PFSK-1 (cell line): ENCODE data around the gene RGL3.

Experiments used
- POLR2AphosphoS5 ChIP-seq: IDR thresholded peaks from 2 replicates; pipeline ENCODE4 v1.6.1; 2012; ENCODE audit warnings: low read depth, mild to moderate bottlenecking, control low read depth, low read length, moderate library complexity
- TF ChIP-seq, protein P1 (sequence below), 2 experiments: IDR thresholded peaks; 2 replicates each; pipeline versions ENCODE4 v1.6.1 to v1.8.0; 2011 to 2012; ENCODE audit warnings: low read depth in 2 of 2, low read length in 2 of 2, control low read depth in 1 of 2, inconsistent platforms in 1 of 2, mild to moderate bottlenecking in 1 of 2, moderate library complexity in 1 of 2; ENCODE audit not compliant: insufficient read depth in 1 of 2

DNA sequence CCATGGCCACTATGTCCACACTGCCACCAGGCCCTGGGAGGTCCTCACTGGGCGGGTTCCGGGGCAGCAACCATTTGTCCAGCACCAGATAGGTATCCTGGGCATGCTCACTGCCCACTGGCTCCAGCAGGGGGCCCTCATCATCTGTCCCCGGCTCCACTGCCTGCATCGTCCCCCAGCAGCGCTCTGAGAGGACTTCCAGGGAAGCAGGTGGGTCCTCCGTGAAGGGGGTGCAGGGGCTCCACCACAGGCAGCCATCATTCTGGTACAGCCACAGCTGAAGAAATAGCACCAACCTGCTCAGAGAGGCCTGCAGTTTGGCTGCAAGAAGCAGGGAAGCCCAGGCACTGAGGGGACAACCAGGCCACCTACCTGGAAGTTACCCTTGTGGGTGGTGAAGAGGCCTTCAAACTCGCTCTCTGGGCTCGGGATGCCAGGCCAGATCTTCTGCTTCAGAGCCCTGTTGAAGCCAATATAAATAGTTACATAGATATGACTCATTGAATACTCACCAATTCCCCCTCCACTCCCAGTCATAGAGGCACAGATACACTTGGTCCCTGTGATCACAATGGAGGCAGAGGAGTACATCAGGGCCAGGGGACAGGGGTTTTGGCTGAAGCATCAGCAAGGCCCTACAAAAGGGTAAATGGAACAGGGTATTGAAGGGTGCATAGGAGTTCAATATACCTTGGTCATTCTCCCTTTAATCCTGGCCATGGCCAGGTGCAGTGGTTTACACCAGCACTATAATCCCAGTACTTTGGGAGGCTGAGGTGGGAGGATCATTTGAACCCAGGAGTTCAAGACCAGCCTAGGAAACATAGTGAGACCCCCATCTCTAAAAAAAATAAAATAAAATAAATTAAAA lies 40.6 kb downstream of the RGL3 start:
- TF ChIP-seq POLR2AphosphoS5: no peak
- TF ChIP-seq, protein P1, sequence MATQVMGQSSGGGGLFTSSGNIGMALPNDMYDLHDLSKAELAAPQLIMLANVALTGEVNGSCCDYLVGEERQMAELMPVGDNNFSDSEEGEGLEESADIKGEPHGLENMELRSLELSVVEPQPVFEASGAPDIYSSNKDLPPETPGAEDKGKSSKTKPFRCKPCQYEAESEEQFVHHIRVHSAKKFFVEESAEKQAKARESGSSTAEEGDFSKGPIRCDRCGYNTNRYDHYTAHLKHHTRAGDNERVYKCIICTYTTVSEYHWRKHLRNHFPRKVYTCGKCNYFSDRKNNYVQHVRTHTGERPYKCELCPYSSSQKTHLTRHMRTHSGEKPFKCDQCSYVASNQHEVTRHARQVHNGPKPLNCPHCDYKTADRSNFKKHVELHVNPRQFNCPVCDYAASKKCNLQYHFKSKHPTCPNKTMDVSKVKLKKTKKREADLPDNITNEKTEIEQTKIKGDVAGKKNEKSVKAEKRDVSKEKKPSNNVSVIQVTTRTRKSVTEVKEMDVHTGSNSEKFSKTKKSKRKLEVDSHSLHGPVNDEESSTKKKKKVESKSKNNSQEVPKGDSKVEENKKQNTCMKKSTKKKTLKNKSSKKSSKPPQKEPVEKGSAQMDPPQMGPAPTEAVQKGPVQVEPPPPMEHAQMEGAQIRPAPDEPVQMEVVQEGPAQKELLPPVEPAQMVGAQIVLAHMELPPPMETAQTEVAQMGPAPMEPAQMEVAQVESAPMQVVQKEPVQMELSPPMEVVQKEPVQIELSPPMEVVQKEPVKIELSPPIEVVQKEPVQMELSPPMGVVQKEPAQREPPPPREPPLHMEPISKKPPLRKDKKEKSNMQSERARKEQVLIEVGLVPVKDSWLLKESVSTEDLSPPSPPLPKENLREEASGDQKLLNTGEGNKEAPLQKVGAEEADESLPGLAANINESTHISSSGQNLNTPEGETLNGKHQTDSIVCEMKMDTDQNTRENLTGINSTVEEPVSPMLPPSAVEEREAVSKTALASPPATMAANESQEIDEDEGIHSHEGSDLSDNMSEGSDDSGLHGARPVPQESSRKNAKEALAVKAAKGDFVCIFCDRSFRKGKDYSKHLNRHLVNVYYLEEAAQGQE (IDR thresholded peaks at IDR 0.05; ENCODE audit: insufficient read depth in 1 of 2, low read depth in 2 of 2, low read length in 2 of 2): no peak
